Stimulated activated CD8-positive, alpha-beta memory T cell treated with anti-CD3 and anti-CD28 coated beads, Interleukin-4, amount 100 ng/mL, for 1 hour (primary cell): ENCODE data around the gene GNG4.
"Not testable (repeated sequence)": the region's sequence is repeated elsewhere in the genome, so short reads cannot be mapped to it uniquely, and the experiment has no call there.

Experiments
- DNase-seq, 2 donors: peaks; one replicate each; pipeline ENCODE4 v3.0.0-alpha.2; 2020; ENCODE audit warnings: low read depth in 2 of 2, low spot score in 1 of 2

The GNG4 gene

DNA sequence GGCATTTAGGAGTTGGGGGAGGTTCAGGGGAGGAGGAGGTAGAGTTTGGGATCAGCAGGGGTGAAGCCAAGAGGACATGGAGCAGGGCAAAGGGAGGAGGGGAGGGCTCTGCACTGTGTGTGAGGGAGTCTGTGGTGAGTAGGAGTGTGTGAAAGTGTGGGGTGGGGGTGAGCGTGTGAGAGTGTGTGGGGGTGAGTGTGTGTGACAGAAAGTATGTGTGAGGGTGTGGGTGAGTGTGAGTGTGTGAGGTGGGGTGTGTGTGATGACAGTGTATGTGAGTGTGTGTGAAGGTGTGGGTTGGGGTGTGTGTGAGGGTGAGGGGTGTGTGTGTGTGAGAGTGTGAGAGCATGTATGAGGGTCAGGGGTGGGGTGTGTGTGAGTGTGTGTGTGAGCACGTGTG, 62.6 kb downstream of the GNG4 start:
- DNase-seq: no peak

DNA sequence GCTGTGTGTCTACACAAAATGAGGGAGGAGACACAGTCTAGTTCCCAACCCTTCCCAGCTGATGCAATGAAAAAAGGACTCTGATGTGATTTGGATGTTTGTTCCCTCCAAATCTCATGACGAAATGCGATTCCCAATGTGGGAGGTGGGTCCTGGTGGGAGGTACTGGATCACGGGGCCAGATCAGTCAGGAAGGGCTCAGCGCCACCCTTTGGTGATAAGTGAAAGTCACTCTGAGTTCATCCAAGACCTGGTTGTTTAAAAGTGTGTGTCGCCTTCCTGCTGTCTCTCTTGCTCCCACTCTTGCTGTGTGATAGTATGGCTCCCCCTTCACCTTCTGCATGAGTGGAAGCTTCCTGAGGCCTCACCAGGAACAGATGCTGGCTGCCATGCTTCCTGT, 63.2 kb downstream of the GNG4 start:
- no peak for DNase-seq

DNA sequence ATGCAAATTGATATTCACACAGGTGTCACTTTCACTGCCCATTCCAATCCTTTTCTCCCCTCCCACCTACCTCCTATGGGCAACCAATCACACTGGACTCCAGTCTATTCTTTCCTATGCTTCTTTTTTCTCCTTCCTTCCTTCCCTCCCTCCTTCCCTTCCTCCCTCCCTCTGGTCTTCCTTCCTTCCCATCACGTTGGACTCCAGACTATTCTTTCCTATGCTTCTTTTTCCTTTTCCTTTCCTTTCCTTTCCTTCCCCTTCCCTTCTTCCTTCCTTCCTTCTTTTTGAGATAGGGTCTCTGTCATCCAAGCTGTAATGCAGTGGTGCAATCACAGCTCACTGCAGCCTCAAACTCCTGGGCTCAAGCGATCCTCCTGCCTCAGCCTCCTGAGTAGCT, 64.6 kb downstream of the GNG4 start:
- DNase-seq: no peak

DNA sequence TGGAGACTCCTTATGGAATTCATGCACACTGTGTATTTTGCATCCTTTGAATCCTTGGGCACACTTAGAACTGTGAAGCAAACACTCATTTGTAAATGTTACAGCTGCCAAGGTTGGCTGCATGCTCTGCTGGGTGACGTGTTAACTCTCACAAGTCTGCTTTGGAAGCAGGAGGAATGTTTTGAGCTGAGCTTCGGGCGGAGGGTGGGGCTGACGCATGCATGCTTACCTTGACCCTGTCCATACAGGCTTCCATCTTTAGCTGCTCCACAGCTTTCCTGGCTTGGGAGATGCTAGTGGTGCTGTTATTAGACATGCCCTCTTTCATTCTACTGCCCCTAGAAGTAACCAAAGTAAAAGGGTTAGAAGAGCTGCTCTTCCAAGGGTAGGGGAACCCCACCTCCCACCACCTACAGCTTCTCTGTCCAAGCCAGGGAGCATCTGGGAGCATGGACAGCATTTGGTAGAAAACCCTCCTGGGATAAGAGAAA, 66.0 kb downstream of the GNG4 start:
- no peak for DNase-seq

DNA sequence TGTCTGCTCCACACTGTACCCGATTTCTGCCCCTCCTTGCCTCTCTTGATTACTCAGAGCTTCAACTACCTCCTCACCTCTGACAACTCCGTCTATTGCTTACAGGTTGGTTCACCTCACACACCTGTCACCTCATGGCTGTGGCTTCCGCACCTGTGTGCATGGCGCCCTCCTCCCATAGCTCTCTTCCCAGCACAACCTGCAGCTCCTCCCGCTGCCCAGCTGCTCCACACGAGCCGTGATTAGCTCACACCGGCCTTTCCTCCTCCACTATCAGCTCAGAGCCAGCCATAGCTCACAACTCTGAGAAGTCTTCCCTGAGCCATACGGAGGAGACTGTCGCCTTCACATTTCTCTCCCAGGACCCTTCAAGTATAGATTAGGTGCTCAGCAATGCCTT, 67.5 kb downstream of the GNG4 start:
- no peak for DNase-seq

DNA sequence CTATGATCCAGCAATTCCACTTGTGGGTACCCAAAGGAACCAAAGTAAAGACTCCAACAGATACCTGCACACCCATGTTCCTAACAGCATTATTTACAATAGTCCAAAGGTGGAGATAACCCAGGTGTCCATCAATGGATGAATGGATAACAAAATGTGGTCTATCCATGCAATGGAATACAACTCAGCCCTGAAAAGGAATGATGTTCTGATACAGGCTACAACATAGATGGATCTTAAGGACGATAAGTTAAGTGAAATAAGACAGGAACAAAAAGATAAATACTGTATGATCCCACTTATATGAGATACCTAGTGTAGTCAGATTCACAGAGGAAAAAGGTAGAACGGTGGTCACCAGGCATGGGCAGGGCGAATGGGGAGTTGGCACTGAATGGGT, 69.7 kb downstream of the GNG4 start:
- no peak for DNase-seq

DNA sequence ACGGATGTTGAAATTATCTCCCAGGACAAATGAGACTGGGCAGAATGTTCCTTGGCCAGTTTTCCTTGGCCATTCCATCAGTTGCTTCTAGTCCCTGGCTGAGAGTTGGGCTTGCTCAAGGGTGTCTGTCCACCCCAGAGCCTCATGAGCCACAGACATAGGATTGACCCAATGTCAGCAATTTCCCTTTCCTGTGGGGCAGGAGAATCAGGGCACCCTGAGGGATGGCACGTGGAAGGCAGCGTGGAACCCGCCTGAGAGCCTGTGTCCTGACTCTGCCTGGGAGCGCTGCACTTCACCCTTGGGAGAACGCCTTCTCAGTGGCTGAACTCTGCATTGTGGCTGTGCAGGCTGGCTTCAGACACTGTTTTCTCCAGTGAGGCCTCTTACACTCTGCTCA, 74.0 kb downstream of the GNG4 start:
- no peak for DNase-seq

DNA sequence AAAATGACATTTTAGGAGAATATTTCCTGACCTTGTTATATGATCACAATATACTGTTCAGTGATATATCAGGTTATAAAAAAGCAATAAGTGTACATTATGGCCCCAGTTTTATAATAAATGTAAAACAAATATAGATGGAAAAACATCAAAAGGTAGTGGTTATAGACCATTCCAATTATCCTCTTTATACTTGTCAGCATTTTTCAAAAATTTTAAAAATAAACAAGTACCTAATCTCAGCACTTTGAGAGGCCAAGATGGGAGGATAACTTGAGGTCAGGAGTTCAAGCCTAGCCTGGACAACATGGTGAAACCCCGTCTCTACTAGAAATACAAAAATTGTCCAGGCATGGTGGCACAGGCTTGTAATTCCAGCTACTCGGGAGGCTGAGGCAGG, 75.7 kb downstream of the GNG4 start:
- no peak for DNase-seq

DNA sequence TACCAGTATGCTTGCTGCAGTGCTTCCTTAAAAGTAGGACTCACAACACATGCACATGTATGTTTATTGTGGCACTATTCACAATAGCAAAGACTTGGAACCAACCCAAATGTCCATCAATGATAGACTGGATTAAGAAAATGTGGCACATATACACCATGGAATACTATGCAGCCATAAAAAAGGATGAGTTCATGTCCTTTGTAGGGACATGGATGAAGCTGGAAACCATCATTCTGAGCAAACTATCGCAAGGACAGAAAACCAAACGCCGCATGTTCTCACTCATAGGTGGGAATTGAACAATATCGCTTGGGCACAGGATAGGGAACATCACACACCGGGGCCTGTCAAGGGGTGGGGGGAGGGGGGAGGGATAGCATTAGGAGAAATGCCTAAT, 76.6 kb downstream of the GNG4 start:
- DNase-seq: not testable (repeated sequence)

DNA sequence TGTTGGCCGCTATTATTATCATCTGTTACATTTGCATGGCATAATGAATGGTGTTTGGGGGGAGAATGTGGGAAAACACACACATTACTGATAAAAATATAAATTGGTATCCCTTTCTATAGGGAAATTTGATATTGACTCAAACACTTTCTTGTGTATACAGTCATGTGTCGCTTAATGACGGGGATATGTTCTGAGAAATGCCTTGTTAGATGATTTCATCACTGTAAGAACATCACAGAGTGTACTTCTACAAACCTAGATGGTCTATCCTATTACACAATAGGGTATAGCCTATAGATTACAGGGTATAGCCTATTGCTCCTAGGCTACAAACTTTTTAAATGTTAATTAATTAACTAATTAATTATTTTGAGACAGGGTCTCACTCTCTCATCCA, 78.1 kb downstream of the GNG4 start:
- DNase-seq: no peak

DNA sequence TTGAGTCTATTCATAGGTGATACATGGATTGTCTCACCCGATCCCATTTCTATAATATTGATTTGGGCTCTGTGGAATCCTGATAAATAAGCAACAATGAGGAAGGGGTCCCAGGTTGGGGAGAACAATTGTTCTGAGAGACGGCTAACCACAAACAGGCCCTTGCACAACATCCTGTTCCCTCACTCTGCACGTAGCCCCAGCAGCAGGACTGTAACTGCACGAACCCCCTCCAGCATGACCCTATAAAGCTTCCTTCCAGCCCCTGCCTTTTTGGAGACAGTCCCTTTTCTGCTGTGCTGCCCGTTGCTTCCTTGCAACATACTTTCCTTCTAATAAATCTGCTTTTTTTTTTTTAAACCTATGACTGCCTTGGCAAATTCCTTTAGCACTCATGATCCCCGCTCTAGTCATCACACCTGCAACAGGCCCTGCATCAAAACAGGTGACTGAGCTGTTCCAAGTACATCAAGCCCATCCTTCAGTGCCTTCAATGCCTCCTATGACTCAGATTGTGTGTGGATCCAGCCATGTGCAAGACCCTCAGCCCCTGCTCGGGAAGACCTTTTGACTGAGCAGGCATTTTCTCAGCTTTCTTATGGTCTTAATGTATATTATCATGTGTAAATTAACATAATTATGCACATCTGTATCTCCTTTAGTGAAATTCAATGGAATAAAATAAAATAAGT, 81.6 kb downstream of the GNG4 start:
- DNase-seq: no peak

DNA sequence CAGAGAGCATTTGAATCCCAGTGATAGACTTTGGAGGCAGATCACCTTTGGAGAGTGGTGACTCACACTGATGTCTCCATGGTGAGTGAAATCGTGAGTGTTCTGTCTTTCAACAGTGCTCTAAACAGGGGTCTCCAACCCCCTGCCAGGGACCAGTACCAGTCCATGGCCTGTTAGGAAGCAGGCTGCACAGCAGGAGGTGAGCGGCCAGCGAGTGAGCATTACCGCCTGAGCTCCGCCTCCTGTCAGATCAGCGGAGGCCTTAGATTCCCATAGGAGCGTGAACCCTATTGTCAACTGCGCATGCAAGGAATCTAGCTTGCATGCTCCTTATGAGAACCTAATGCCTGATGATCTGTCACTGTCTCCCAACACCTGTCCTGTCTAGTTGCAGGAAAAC, 83.5 kb downstream of the GNG4 start:
- no peak for DNase-seq

DNA sequence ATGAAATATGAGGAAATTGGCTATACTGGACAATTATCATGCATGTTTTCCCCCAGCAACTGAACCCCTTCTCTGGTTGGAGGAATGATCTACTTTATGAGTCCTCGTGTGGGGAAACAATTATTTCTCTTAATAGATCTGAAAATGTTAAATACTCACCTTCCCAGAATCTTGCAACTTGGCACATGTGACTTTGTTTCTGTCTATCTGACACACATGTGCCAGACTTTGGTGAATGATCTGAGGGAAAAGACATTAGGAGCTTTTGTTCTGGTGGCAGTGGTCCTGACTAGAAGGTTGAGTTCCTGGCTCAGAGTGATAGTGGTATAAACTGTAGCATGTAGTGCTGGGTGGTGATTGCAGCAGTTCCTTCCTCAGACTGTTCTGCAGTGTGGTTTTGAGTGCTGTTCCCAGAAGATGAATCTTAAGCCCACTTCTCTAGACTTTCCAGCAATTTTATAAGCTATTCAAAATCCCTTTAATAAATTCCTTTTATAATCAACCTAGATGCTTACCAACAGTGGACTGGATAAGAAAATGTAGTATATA, 86.0 kb downstream of the GNG4 start:
- no peak for DNase-seq

DNA sequence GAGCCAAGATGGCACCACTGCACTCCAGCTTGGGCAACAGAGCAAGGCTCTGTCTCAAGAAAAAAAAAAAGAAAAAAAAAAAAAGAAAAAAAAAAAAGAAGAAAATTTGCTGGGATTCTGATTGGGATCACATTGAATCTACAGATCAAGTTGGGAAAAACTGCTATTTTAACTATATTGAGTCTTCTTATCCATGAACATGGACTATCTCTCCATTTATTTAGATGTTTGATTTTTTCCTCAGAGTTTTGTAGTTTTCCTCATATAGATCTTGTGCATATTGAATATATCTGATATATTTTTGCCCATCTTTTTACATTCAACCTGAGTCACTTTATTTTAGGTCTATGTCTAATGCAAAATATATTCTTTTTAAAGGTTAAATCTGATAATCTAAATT, 87.0 kb downstream of the GNG4 start:
- no peak for DNase-seq

DNA sequence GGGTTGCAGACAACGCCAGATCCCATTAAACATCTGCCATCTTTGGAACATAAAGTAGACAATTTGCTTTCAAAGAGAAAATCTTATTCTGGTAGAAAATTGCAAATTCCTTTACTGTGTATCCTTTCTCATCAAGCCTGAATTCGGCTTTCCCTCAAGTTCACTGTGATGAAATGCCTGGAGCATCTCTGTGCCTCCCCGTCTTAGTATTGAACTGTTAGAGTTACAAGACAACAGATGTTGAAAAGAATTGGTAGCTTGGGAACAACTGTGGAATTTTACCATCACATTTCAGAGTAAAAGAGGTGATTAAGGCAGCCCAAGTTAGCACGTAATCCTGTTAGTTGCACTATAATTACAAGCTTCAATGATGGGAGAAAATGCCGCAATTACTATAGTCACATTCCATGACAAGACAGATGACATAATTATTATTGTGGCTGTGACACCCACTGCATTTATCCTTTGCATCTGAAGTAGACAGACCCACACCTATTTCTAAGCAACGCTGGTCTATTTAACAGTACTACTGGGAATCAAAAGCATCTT, 90.9 kb downstream of the GNG4 start:
- no peak for DNase-seq

DNA sequence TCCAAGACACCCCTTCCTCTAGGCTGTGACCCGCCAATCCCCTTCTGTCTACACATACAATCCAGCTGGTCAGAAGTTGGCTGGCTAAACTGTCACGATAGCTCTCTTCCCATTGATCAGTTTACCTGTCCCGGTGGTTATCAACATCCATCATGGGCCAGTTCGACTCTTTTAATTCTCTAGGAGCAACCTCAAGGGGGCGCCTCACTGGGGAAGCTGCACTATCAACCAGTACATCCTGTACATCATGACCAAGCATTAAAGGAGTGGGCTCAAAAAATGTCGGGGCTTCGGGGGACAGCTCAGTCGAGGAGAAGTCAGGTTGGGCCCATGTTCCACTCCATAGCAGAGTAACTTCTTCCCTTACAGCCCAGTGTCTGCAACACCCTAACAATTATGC, 92.1 kb downstream of the GNG4 start:
- DNase-seq: no peak

DNA sequence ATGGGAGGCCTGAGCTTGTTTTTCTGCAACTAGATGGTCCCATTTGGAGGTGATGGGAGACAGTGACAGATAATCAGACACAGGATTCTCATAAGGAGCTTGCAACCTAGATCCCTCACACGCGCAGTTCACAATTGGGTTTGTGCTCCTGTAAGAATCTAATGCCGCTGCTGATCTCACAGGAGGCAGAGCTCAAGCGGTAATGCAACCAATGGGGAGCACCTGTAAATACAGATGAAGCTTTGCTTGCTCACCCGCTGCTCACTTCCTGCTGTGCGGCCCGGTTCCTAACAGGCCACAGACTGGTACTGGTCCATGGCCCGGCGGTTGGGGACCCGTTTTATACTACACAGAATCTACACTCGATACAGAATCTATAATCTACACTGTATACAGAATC, 92.8 kb downstream of the GNG4 start:
- DNase-seq: no peak

DNA sequence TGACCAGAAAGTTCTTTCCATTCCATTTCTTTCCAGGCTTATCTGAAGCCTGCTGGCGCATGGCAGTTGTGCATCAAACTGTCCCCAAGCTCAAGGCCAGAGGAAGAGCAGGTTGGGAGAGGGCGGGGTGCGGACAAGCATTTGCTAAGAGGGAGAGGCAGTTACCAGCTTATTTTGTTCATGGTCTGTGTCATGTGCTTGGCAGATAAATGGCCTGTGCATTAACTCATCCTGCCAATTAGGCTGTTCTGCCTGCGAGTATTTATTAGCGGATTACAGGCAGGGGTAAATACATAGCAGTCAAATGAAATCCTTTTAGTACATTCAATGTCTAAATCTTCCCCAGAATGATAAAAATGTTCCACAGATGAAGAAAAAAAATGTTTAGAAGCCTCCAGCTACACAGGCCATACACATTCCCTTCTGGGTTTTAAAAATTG, 96.5 kb downstream of the GNG4 start:
- DNase-seq: no peak

DNA sequence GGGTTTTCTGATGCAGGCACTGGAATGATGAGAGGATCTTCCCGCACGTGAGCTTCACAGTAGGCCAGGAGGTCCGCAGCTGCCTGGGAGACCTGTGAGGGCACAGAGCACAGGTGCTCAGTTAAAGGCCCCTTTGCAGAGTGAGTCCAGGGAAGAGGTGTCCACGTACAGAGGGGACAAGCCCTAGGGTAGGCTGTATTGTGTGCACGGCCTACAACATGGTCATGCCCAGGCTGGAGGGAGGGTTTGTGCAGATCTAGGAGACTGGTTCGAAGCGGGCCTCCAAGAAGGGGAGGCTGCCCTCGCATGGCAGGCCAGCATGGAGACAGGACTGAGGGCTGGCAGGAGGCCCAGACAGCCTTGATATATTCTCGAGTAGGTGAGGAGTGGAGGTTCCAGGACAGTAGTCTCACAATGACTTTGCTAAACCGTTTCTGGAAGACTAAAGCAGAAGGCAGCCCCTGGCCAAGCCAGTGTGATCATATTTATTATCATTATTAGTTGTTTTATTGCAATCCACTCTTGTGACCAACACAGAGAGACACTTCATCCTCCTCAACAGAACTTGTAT, 97.4 kb downstream of the GNG4 start:
- DNase-seq: no peak

DNA sequence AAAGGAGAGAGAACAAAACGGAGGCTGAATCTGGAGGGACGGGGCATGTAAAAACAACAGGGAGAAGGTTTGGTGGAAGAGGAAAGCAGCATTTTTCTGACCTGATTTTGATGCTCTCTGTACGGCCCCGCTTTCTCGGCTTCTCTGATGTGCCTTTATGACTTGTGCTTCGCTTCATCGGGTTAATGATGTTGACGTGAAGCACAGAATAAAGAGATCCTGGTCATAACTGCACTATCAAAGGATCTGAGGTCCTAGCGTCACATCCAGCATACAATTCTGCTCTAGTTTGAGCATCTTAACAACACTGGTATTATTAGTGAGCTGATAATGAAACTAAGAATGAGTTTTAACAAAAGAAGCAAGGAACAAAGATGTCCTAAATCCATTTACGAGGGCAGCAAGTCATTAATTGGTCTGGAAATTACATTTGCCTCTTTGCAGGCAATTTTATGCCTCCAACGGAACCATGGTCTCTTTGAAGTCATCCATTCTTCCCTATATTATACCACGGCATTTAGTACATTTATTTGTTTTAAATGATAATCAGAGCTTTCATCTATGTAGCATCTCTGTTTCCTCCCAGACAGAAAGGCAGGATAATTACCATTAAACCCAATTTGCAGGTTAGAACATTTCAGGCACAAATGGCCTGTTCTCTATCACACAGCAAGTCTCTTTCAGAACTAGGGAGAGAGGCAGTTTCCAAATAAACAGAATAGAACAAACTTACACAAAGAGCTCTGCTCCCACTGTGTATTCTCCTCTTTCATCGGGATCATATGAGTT, 100.0 kb downstream of the GNG4 start:
- no peak for DNase-seq

DNA sequence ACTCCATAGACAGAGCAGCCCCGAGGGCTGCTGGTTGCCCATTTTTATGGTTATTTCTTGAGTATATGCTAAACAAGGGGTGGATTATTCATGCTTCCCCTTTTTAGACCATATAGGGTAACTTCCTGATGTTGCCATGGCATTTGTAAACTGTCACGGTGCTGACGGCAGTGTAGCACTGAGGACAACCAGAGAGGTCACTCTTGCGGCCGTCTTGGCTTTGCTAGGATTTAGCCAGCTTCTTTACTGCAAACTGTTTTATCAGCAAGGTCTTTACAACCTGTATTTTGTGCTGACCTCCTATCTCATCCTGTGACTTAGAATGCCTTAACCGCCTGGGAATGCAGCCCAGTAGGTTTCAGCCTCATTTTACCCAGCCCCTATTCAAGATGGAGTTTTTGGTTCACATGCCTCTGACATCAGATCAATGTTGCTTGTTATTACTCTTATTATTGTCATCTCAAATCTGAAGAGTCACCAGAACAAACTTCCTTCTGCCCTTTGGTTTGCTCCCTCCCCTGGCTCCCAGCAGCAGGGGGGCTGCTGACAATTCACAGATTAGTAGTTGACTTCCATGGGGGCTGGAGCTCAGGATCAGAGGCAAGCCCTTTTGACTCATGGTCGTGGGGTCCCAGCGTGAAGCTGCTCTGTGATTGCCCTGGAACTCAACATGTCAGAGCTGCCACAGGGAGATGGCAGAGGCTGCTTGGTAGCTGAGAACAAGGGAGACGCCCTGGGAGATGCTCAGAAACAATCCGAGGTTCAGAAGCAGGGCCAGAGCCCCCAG, 103.0 kb downstream of the GNG4 start:
- not testable (repeated sequence) for DNase-seq
